Measurements from ENCODE around the gene BCAS1.

BCAS1 gene

DNA sequence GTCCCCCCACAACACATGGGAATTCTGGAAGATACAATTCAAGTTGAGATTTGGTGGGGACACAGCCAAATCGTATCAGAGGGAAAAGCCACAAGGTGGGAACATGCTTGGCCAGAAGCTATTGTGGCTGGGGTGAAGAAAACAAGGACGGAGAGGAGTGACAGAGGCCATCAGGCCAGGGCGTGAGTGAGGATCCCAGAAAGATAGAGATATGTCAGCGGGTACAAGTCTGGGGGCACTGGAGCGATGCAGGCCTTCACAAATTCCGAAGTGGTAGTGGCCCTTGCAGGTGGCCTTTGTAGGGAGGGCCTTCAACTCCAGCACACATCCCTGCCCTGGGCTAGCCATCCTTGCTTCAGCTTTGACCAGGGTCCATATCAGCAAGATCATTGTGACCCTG, 159.1 kb downstream of the BCAS1 start:
- TF ChIP-seq, protein P1, sequence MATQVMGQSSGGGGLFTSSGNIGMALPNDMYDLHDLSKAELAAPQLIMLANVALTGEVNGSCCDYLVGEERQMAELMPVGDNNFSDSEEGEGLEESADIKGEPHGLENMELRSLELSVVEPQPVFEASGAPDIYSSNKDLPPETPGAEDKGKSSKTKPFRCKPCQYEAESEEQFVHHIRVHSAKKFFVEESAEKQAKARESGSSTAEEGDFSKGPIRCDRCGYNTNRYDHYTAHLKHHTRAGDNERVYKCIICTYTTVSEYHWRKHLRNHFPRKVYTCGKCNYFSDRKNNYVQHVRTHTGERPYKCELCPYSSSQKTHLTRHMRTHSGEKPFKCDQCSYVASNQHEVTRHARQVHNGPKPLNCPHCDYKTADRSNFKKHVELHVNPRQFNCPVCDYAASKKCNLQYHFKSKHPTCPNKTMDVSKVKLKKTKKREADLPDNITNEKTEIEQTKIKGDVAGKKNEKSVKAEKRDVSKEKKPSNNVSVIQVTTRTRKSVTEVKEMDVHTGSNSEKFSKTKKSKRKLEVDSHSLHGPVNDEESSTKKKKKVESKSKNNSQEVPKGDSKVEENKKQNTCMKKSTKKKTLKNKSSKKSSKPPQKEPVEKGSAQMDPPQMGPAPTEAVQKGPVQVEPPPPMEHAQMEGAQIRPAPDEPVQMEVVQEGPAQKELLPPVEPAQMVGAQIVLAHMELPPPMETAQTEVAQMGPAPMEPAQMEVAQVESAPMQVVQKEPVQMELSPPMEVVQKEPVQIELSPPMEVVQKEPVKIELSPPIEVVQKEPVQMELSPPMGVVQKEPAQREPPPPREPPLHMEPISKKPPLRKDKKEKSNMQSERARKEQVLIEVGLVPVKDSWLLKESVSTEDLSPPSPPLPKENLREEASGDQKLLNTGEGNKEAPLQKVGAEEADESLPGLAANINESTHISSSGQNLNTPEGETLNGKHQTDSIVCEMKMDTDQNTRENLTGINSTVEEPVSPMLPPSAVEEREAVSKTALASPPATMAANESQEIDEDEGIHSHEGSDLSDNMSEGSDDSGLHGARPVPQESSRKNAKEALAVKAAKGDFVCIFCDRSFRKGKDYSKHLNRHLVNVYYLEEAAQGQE (IDR thresholded peaks at IDR 0.05; ENCODE audit: low read depth) = no peak
- no peak for TF ChIP-seq NFIC (IDR thresholded peaks at IDR 0.05)

DNA sequence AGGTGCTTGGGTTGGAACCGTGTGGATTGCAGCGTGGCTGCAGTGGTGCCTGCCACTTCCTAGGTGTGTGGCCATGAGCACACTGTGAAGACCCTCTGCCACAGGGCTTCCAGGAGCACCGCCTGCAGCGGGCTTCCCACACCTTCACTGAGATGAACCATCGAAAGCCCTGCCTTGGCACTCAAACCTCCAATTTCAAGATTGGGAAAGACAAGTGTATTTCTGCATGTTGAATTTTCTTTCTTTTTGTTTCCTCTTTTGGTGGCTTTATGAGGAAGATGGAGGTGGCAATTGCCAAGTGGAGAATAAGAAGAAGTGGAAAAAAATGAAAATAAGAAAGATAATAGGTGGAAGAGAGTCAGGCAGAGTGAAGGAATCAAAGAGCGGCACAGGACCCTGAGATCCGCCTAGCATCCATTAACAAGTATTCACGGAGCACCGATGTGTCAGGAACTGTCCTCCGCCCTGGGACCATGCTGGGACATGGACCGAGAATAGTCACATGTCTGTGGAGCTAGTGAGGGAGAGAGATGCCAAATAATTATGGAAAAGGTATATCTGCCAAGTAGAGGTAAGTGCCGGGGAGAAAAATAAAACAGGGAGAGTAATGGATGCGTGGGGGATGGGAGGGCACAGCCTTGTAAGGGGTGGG, 159.9 kb downstream of the BCAS1 start:
- TF ChIP-seq EP300 (IDR thresholded peaks at IDR 0.05; ENCODE audit: borderline replicate concordance) (no peak), NFIC (IDR thresholded peaks at IDR 0.05) (no peak), YY1 (IDR thresholded peaks at IDR 0.05; ENCODE audit: low read depth) (no peak)
- TF ChIP-seq, protein P2, sequence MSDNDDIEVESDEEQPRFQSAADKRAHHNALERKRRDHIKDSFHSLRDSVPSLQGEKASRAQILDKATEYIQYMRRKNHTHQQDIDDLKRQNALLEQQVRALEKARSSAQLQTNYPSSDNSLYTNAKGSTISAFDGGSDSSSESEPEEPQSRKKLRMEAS (IDR thresholded peaks at IDR 0.05) = no peak
- TF ChIP-seq, protein P1 (IDR thresholded peaks at IDR 0.05; ENCODE audit: low read depth) = no peak

DNA sequence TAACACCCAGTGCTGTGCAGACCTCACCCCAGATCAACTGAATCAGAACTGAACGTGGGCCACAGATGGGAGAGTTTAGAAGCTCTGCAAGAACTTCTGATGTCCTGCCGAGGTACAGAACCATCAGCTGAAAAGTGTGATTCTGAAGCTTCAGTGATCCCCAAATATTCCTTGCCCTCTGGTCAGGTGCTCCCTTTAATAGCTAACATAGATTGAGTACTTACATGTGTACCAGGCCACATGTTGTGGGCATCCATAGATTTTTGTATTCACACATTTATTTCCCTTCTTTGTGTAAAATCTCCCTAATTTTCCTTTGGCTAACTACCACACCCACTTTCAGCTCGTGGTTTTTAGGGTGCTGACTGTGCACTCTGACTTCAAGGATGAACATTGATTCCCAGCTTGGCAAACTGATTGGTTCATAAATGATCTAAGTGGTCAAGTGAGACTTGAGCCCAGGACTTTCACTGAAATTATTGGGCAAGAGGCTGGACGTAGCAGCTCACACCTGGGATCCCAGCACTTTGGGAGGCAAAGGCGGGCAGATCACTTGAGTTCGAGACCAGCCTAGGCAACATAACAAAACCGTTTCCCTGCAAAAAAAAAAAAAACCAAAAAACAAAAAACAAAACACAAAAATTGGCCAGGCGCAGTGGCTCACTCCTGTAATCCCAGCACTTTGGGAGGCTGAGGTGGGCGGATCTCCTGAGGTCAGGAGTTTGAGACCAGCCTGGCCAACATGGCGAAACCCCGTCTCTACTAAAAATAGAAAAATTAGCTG, 162.2 kb downstream of the BCAS1 start:
- no peak for TF ChIP-seq NFIC (IDR thresholded peaks at IDR 0.05)
- no peak for TF ChIP-seq YY1 (IDR thresholded peaks at IDR 0.05; ENCODE audit: low read depth)
- TF ChIP-seq, protein P3, sequence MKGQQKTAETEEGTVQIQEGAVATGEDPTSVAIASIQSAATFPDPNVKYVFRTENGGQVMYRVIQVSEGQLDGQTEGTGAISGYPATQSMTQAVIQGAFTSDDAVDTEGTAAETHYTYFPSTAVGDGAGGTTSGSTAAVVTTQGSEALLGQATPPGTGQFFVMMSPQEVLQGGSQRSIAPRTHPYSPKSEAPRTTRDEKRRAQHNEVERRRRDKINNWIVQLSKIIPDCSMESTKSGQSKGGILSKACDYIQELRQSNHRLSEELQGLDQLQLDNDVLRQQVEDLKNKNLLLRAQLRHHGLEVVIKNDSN (IDR thresholded peaks at IDR 0.05) = no peak
- no peak for TF ChIP-seq TAF1 (IDR thresholded peaks at IDR 0.05; ENCODE audit: low read depth)

DNA sequence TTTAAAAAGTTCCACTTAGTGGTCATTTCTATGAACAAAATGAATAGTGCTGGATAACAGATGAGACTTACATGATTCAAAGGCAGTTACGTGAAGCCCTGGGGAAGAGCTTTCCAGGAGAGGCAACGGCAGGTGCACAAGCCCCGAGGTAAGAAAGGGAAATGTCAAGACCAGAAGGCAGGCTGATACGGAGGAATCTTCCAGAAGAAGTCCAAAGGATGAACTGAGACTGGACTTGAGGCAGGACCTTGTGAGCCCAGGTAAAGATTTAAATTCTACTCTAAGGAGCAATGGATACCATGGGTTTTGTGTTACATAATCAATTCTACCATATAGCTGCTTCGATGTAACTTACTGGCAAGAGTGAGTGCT, 164.6 kb downstream of the BCAS1 start:
- no peak for TF ChIP-seq NFIC (IDR thresholded peaks at IDR 0.05)
- TF ChIP-seq, protein P3 (IDR thresholded peaks at IDR 0.05) = no peak
- no peak for TF ChIP-seq TCF12 (IDR thresholded peaks at IDR 0.05; ENCODE audit: low read depth)
- no peak for TF ChIP-seq RAD21 (IDR thresholded peaks at IDR 0.05; ENCODE audit: low read depth)
- TF ChIP-seq, protein P1 (IDR thresholded peaks at IDR 0.05; ENCODE audit: low read depth) = no peak
- TF ChIP-seq TEAD4 (IDR thresholded peaks at IDR 0.05) = no peak
- no peak for TF ChIP-seq EP300 (IDR thresholded peaks at IDR 0.05; ENCODE audit: borderline replicate concordance)
- no peak for TF ChIP-seq CREB1 (IDR thresholded peaks at IDR 0.05; ENCODE audit: low read depth)

DNA sequence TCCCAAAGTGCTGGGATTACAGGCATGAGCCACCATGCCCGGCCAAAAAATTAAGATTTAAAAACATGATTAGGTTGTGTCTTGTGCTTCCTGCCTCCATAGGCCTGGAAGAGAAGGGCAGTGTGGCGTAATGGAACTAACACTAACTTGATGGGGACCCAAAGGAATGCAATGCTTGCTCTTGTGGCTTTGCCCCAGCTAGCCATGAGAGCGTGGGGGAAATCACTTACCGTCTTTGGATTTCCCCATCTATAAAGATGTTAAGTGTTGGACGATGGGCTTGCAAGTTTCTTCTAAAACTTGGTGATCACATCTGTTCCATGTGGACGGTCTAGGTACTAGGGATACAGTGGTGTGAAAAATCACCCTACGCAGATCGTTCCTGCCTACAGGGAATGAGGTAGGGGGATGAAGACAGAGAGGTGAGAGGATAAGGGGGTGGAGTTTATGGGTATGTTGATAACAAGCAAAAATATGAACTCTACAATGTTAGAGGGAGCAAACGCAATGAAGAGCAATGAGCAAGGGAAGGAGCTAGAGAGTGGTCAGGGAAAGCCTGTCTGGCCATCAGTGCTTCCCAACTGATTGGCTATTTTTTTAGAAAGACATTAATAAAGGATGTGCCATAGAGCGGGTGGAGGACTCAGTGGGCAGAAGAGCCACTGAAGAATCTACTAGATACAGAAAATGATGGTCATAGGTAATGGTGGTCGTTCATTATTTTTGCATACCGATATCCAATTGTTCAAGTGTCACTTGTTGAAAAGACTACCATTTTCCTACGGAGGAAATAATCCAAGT, 165.2 kb downstream of the BCAS1 start:
- TF ChIP-seq ZBTB7A (IDR thresholded peaks at IDR 0.05; ENCODE audit: low read depth) (no peak), TCF12 (IDR thresholded peaks at IDR 0.05; ENCODE audit: low read depth) (no peak), EGR1 (IDR thresholded peaks at IDR 0.05) (no peak), TEAD4 (IDR thresholded peaks at IDR 0.05) (no peak), FOXM1 (IDR thresholded peaks at IDR 0.05; ENCODE audit: borderline replicate concordance, low read depth) (no peak), RAD21 (IDR thresholded peaks at IDR 0.05; ENCODE audit: low read depth) (no peak), YY1 (IDR thresholded peaks at IDR 0.05; ENCODE audit: low read depth) (no peak), NFIC (IDR thresholded peaks at IDR 0.05) (no peak), EP300 (IDR thresholded peaks at IDR 0.05; ENCODE audit: borderline replicate concordance) (no peak), CREB1 (IDR thresholded peaks at IDR 0.05; ENCODE audit: low read depth) (no peak), CEBPB (IDR thresholded peaks at IDR 0.05) (no peak), TAF1 (IDR thresholded peaks at IDR 0.05; ENCODE audit: low read depth) (no peak)
- TF ChIP-seq, protein P2 (IDR thresholded peaks at IDR 0.05) = no peak
- TF ChIP-seq, protein P1 (IDR thresholded peaks at IDR 0.05; ENCODE audit: low read depth) = no peak
- TF ChIP-seq, protein P3 (IDR thresholded peaks at IDR 0.05) = no peak
